GM18870 (cell line): Measurements from ENCODE around the gene KITLG.
"Not testable (repeated sequence)": the region's sequence is repeated elsewhere in the genome, so short reads cannot be mapped to it uniquely, and the experiment has no call there.

ENCODE experiments used
- ATAC-seq: cut with Tn5 transposase; IDR thresholded peaks from one replicate; pipeline ENCODE4 v1.9.1; 2021; ENCODE audit warnings: moderate library complexity; ENCODE audit not compliant: unreplicated experiment

Gene KITLG

GRCh38 chr12:88544991-88545980 is 35.0 kb downstream of the KITLG start:
- ATAC-seq = no peak

DNA sequence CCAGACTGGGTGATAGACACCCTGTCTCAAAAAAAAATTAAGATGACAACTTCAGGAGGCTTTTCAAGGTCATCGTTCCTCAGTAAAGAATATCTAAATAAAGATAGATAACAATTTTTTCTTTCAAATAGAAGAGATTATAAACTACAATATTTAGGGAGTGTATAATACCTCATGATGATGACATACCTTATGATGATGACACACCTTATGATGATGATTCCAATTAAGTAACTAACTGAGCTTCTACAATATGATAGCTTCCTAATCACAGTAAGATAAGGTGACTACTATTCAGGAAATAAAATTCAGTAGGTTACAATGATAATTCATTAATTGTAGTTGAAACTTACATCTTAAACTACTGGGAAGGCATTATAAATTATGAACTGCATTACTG is 40.4 kb downstream of the KITLG start:
- ATAC-seq = no peak

GRCh38 chr12:88538697-88539096 is 41.6 kb downstream of the KITLG start:
- no peak for ATAC-seq

GRCh38 chr12:88538250-88538649 is 42.0 kb downstream of the KITLG start:
- ATAC-seq = no peak

- ATAC-seq = no peak
Observed at GRCh38 chr12:88530868-88531267, 49.4 kb downstream of the KITLG start.

DNA sequence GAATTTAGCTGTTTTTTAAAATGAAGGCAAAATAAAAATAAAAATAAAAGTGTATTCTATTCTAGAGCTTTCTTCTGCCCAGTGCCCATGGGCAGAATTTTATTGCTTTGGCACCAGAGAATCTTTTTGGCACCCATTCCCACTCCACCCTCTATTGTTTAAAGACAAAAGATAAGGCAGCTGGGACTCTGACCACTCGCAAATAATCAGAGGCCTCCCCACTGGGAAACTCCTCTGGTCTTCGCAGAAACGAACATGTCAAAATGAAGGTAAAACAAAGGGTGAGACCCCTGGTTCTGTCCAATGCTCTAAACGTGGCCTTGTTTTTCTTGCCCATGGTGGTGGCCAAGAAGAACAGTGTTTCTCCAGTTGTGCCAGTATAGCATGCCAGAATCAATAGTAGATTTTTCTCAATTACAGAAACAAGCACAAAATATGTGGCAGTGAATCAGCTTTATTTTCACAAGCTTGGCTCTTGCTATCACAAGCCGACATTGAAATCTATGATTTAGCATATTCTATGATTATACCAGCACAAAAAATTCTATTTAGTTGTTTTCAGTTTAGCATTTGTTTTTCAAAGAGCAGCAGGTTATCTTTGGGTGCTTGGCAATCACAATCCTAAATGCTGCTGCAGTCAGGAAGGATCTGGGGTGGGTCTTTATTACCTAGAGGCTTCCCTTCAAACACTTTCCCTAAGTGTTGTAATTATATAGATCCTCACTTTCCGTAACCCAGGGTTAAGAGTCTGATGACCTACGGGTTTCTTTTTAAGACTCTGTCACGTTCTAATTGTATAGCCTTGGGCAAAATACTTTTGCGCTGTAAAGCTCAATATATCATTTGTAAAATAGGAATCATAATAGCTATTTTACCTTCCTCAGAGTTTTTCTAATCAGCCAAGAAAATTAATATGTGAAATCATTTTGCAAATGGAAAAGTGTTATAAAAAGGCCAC is 50.5 kb downstream of the KITLG start:
- ATAC-seq = no peak

GRCh38 chr12:88522961-88523360 is 57.3 kb downstream of the KITLG start:
- no peak for ATAC-seq

GRCh38 chr12:88520436-88520820 is 59.8 kb downstream of the KITLG start:
- no peak for ATAC-seq

- no peak for ATAC-seq
Observed at GRCh38 chr12:88519802-88520435, 60.4 kb downstream of the KITLG start.

DNA sequence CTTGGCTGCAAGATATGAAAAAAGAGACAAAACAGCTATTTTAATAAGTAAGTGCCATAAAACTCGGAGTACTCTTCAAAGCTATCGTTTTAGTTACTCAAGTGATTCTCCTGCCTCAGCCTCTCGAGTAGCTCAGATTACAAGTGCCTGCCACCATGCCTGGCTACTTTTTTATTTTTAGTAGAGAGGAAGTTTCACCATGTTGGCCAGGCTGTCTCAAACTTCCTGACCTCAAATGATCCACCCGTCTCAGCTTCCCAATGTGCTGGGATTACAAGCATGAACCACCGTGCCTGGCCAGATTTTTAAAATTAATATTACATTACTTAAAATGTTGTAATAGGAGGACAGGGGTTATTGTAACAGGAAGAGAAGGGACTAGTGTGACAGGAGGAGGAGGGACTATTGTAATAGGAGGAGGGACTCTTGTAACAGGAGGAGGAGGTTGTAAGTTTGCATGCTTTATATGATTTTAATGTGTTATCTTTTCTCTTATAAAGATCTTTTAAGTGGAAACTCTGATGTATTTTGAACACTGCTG is 61.3 kb downstream of the KITLG start:
- ATAC-seq = no peak

- no peak for ATAC-seq
Observed at GRCh38 chr12:88516811-88517210, 63.5 kb downstream of the KITLG start.

DNA sequence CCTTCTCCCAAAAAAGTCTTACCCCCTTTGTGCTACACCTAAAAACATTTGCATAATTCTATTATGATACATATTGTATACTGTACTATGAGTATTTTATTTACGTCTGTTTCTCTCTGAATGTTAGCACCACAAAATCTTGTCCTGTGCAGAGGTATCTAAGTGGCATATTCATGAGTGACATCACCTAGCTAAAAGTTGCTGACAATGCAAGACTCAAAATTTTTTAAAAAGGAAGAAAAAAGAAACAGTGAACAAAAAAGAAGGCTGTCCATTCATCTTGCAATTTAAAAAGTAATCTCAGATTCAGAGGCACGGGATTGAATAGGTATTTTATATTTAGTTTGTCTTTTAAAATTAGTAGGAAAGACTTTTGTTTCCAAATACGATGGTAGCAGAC is 69.4 kb downstream of the KITLG start:
- no peak for ATAC-seq

- no peak for ATAC-seq
Observed at GRCh38 chr12:88509851-88510250, 70.4 kb downstream of the KITLG start.

DNA sequence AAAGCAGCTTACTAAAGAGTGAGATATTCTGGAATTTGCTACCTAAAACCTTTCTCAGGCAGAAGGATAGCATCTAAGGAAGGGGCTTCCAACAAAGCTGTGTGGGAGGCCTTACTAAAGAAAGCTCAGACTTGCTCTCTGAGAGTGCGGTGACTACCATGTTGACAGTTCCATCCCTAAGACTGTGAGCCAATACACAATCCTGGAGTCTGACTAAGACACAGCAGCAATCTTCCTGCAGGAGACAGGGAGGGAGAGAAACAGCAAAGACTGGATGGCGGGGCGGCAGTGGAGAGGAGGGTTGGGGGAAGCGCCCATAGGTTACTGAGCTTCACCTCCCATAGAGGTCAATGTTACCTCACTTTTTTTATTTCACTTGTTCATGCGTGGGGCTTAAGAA is 70.9 kb downstream of the KITLG start:
- no peak for ATAC-seq

- not testable (repeated sequence) for ATAC-seq
Observed at GRCh38 chr12:88507851-88508250, 72.4 kb downstream of the KITLG start.

GRCh38 chr12:88507270-88507669 is 73.0 kb downstream of the KITLG start:
- no peak for ATAC-seq

GRCh38 chr12:88505696-88506095 is 74.6 kb downstream of the KITLG start:
- no peak for ATAC-seq

GRCh38 chr12:88503281-88503703 is 77.0 kb downstream of the KITLG start:
- ATAC-seq = no peak

- no peak for ATAC-seq
Observed at GRCh38 chr12:88501972-88502938, 78.0 kb downstream of the KITLG start.
